Stimulated activated CD4-positive, alpha-beta T cell treated with anti-CD3 and anti-CD28 coated beads, Interleukin-4, amount 100 ng/mL, for 1 hour (primary cell): ENCODE results near the gene MAPK1.
"Not testable (repeated sequence)": the region's sequence is repeated elsewhere in the genome, so short reads cannot be mapped to it uniquely, and the experiment has no call there.

Source experiments
- DNase-seq: peaks from one replicate; pipeline ENCODE4 v3.0.0-alpha.2; 2020

The MAPK1 gene

DNA sequence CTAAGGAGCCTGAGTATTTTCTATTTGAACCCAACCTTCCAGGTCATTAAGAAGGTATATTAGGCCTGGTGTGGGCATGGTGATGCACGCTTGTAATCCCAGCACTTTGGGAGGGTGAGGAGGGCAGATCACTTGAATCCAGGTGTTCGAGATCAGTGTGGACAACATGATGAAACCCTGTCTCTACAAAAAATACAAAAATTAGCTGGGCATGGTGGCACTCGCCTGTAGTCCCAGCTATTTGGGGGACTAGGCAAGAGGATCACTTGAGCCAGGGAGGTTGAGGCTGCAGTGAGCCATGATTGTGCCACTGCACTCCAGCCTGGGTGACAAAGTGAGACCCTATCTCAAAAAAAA is 50.0 kb downstream of the MAPK1 start:
- DNase-seq = not testable (repeated sequence)

DNA sequence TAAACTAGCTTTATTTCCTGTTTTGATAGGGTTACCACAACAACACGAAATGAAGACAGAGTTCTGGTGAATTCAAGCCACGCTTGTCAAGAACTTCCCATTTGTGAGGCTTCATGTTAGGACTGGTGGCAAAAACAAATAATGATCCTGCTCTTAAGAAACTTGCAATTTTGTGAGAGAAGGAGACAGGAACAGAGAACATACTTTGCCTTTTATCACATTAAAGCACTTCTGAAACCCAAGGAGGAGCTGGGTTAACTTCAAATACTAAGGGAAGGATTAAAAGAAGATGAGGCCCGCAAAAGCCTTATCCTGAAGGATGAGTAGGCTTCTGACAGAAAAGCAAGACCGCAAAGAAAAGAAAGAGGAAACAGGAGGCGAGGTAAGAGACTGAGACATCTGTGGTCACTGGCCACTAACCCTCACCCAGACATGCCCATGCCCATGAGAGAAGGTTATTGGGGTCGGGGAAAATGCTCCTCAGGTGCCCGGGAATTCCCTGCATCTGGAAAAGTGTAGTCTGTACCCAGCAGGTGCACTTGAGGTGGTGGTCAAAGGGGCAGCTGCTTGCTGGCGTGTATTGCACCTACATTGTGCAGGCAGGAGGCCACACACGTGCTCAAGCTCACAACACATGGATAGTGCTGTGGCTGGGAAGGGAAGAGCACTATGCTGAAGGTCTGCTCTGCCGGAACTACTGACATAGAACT is 50.5 kb downstream of the MAPK1 start:
- DNase-seq = no peak

DNA sequence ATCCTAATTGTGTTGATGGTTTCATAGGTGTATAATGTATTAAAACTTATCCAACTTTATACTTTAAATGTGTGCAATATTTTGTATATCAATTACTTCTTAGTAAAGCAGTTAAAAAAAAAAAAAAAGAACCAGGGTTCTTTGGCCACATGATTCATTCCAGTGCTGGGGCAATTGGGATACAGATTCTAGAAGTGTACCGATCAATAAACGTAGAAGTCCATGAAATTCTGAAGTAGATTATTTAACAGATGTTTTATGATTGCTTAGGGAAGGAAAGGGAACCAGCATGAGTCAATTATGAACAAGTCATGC is 51.0 kb downstream of the MAPK1 start:
- no peak for DNase-seq

DNA sequence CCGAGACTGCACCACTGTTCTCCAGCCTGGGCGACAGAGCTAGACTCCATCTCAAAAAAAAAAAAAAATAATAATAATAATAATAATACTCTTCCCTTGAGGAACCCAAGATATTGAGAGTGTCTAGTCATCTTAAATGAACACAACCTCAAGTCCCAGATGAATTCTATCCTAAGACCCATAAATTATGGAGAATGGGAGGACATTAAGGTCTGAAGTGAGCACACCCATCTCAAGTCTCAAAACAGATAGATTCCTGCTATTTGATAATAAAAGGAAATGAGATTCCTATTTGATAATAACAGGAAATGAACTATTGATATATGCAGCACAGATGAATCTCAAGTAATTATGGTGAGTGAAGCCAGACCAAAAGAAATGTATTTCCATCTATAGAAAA is 51.5 kb downstream of the MAPK1 start:
- no peak for DNase-seq

DNA sequence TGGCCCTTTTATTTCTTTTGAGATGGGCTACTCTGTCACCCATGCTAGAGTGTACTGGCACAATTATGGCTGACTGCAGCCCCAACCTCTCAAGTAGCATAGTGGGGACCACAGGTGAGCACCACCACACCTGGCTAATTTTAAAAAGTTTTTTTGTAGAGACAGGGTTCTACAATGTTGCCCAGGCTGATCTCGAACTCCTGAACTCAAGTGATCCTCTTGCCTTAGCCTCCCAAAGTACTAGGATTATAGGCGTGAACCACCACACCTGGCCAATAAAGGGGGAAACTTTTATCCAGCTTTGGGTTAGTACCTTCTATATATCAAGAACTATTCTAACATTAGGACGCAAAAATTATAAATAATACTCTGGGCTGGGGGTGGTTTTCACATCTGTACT is 52.1 kb downstream of the MAPK1 start:
- DNase-seq = no peak

DNA sequence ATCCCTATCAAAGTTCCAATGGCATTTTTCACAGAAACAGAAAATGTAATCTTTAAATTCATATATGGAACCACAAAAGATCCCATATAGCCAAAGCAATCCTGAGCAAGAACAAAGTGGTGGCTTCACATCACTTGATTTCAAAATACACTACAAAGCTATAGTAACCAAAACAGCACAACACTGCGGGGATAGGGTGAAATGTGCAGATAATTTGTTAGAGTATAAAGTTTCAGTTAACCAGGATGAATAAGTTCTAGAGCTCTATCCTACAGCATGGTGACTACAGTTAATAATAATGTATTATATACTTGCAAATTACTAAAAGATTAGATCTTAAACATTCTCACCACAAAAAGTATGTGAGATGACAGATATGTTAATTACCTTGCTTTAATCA is 55.5 kb downstream of the MAPK1 start:
- DNase-seq = no peak

DNA sequence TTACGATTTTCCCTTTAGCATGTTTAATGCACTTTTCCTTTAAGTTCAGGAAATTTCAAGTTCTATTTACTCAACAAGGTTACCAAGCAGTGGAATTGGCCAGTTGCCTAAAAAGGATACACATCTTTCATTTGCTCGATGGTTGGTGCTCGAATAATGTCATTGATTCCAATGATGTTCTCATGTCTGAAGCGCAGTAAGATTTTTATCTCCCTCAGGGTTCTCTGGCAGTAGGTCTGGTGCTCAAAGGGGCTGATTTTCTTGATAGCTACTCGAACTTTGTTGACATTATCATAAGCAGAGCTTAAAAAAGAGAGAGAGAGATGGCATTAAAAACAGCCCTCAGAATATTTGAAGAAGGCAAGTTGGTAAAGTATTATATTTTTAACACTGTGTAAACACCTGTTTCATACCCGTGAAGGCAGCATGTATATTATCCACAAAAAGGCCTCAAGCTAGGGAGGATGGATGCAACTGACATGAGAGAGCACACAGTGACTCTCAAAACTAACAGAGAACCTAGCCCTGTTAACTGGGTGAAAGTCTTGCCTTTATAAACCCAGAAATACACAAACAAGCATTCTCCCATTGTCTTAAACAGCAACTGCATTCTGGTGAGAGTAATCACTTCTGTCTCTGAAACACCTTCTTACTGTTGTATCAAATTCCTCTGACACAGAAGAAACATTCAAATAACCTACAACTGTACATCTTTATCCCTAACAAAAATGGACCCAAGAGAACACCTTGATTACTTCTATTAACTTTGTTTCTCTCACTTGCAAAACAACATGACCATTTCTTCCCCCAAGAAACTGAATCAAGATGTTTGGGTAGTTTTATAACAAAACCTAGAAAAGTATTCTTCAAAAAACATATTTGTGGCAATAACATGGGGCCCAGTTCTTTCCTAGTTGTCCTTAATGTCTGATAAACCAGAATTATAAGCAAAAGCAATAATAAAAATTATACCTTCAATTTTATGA is 59.6 kb downstream of the MAPK1 start:
- DNase-seq = no peak

DNA sequence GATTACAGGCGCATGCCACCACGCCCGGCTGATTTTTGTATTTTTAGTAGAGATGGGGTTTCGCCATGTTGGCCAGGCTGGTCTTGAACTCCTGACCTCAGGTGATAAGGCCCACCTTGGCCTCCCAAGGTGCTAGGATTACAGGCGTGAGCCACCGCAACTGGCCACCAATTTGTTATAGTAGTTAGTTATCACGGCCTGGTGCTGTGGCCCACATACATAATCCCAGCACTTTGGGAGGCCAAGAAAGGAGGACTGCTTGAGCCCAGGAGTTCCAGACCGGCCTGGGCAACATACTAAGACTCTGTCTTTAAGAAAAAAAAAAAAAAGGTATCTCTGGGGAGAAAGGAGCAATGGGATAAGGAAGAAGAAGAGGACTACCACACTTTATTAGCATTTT is 62.1 kb downstream of the MAPK1 start:
- not testable (repeated sequence) for DNase-seq

DNA sequence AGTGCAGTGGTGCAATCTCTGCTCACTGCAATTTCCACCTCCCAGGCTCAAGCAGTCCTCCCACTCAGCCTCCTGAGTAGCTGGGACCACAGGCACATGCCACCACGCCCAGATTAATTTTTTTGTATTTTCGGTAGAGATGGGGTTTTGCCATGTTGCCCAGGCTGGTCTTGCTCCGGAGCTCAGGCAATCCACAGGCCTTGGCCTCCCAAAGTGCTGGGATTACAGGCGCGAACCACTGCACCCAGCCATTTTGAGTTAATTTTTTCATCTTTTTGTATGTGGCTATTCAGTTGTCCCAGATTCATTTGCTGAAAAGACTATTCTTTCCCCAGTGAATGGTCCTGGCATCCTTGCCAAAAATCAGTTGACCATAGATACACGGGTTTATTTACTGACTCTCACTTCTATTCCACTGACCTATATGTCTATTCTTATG is 63.6 kb downstream of the MAPK1 start:
- no peak for DNase-seq

DNA sequence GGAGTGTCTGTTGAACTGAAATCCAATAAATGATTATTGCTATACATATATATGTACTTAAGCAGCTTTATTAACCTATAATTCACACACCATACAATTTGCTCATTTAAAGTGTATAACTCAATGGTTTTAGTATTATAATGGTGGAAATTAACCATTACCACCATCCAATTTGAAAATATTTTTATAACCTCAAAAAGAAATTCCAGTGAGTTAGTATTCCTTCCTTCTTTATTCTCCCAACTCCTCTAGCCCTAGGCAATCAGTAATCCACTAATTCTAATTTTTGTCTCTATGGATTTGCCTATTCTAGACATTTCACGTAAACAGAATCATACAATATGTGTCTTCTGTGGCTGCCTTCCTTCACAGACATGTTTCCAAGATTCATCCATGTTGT is 64.8 kb downstream of the MAPK1 start:
- no peak for DNase-seq

DNA sequence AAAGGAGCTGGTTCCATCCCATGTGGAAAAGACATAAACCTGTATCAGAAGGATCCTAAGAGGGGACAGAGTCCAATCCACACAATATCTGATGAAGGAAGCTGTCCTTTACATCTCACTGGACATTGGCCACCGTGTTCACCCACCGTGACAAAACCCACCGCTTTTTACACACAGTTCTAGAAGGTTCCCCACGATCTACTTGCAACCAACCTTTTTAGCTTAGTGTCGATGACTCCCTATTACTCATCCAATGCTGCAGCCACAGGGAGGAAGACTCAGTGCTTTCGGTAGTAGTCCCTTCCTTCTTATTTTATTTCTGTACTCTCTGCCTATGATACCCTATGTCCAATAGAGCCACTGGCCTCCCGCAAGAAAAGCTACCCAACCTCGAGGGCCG is 65.4 kb downstream of the MAPK1 start:
- no peak for DNase-seq

DNA sequence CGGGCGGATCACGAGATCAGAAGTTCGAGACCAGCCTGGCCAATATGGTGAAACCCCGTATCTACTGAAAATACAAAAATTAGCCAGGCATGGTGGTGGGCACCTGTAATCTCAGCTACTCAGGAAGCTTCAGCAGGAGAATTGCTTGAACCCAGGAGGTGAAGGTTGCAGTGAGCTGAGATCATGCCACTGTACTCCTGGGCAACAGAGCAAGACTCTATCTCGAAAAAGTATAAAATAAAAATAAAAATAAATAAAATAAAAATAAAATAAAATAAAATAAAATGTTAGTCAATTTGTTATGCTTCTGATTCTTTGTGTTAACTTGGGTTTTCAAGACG is 66.2 kb downstream of the MAPK1 start:
- not testable (repeated sequence) for DNase-seq

DNA sequence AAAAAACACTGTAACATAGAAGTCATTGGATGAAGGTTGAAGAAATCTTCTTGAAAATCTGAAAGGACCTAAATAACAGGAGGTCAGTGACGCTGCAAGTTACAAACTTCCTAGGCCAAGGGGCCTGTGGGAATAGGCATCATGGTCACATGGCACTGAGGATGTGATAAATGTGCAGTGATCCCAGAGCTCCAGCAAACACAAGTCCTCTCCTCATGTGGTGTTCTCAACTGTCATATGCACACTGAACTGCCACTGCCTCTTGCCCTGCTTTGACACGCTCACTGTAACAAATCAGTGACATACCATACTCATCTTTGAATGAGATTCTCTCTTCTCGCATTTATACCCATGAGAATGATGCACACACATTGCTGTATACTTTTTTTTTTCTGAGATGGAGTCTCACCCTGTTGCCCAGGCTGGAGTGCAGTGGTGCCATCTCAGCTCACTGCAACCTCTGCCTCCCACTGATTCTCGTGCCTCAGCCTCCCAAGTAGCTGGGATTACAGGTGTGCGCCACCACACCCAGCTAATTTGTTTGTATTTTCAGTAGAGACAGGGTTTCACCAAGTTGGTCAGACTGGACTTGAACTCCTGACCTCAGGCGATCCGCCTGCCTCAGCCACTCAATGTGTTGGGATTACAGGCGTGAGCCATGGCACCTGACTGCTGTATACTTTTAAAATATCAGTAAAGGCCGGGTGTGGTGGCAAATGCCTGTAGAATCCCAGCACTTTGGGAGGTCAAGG is 66.7 kb downstream of the MAPK1 start:
- DNase-seq = no peak

DNA sequence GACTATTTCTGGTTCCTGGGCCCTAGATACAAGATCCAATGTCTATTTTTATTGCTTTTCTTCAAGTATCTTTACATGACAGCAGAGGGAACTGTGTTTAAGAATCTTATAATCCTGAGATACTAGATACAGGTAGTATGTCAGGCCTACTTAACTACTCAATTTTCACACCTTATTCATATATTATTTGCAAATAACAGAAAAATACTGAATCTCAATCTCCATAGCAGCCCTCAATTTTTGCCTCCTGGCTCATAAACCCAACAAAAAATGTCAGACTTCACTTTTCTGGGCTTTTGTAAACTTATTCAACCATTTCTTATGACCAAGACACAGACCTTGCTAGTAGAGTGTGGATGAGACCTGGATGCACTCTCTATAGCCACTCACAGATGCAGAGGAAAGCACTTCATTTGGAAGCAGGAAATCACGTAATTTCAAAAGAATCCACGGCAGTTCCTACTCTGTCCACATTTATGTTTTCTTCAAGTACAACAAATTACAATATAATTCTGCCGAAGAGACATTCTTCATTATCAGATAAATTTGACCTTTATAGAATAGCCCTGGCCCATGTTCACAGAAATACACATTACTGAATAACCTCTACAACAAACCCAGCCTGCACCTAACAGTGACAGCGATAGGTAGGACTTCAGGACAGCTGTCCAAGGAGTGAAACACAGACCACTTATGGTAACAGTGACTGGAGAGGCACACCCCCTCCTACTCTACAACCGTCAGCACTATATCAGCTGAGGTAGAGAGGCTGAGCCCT is 69.8 kb downstream of the MAPK1 start:
- no peak for DNase-seq

DNA sequence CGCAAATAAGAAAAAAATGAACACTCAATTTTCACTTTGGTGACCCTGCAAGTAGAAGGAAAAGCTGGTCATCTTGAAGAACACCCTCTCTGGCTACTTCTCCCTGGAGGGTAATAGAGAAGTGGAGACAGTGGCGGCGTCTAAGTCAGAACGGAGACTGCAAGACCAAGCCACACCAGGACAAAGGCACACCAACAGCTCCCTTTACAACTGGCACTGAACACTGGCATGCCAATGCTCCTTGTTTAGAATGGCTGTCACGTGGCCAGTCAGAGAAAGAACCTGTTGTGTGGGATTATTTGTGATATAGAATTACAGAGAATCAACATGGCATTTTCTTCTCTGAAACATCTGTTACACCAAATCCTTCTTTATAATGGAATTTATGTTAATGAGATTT is 70.6 kb downstream of the MAPK1 start:
- no peak for DNase-seq

DNA sequence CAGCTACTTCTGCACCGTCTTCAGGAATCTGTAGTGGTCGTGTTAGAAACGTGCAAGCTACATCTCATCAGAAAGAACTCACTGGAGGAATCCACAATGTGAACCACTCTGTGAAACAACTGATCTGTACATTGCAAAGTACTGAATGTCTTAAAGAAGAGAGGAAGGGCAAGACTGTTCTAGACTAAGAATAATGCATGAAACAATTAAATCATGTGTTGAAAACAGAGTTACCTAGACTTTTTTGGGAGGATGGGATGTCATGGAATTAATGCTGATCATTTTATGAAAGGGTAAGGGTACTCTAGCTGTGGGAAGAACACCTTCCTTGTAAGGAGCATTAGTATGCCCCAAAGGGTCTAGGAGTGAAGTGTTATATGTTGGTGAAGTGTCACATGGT is 71.2 kb downstream of the MAPK1 start:
- no peak for DNase-seq

DNA sequence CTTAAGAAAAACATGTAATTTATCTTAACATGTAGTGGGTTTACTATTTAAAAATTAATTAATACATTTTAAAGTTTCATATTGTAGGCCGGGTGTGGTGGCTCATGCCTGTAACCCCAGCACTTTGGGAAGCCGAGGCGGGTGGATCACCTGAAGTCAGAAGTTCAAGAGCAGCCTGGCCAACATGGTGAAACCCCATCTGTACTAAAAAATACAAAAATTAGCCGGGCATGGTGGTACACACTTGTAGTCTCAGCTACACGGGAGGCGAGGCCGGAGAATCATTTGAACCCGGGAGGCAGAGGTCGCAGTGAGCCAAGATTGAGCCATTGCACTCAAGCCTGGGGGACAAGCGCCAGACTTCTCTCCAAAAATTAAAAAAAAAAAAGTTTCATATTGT is 73.7 kb downstream of the MAPK1 start:
- not testable (repeated sequence) for DNase-seq

DNA sequence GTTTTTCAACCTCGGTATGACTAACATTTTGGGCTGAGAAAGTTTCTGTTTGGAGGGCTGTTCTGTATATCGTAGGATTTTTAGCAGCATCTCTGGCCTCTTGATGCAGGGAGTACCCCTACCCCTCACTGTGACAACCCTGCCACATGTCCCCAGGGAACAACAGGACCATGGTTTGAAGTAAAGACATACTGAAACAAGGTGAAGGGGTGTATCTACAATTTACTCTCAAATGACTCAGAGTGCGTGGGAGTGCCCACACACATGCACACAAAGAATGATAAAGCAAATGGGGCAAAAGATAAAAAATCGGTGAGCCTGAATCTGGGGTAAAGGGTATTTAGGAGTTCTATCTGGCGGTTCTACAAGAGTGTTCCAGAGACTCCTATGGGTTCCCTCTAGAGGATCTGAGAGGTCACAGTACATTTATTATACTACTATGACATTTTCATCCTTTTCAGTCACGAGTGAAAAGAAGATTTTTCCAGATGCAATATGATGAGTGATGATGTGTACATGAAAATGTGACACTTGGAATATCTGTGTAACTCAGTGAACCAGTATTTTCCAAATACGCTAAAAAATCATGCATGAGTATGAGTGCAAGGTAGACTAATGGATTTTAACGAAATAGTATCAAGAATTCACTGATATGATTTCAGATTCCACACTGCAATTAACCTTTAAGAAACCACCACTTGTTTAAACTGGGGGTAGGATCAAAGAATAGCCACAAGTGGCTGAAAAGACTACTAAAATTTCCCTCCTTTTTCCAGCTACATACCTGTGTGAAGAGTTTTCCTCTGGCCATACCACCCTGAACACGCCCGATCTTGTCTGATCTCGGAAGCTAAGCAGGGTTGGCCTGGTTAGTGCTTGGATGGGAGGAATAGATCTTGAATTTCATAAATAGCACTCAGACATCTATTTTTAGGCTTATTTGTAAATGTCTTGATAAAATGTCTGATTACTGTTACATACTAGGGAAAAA is 75.5 kb downstream of the MAPK1 start:
- peak; percentile 46 for DNase-seq

DNA sequence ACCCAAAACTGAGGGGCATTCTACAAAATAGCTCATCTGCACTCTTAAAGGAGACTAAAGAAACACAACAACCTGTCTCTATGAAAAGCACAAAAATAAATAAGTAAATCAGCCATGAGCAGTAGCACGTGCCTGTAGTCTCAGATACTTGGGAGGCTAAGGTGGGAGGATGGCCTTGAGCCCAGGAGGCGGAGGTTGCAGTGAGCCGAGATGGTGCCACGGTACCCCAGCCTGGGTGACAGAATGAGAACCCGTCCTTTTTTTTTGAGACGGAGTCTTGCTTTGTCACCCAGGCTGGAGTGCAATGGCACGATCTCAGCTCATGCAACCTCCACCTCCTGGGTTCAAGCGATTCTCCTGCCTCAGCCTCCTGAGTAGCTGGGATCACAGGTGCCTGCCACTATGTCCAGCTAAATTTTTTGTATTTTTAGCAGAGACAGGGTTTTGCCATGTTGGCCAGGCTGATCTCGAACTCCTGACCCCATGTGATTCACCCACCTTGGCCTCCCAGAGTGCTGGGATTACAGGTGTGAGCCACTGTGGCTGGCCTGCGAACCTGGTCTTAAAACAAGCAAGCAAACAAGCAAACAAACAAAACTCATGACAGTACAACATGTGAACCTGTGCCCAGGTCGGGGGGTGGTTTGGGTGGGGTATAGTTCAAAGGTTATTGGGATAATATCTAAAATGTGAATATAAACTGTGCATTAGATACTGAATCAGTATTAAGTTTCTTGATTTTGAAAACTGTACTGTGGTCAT is 76.4 kb downstream of the MAPK1 start:
- not testable (repeated sequence) for DNase-seq

DNA sequence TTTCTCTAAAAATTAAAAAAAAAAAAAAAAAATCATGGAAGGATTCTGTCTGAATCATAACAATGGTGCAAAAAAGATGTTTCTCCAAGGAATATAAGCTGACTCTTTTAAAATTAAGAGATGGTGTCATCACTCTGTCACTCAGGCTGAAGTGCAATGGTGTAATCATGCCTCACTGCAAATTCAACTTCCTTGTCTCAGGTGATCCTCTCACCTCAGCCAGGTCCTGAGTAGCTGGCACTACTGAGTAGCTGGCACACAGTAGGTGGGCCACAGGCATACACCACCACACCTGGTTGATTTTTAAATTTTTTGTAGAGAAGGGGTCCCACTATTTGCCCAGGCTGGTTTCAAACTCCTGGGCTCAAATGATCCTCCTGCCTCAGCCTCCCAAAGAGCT is 77.1 kb downstream of the MAPK1 start:
- no peak for DNase-seq

DNA sequence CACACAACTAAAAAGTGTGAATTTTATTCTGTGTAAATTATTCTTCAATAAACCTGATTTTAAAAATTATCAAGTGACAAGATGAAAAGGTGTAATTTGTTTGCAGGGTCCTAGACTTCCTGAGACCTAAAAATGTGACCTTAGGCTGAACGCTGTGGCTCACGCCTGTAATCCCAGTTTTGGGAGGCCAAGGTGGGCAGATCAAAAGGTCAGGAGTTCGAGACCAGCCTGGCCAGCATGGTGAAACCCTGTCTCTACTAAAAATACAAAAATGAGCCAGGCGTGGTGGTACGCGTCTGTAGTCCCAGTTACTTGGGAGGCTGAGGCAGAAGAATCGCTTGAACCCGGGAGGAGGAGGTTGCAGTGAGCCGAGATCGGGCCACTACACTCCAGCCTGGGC is 79.9 kb downstream of the MAPK1 start:
- DNase-seq = not testable (repeated sequence)
